H9 (cell line): ENCODE results near the gene ATG14. TPM values are rescaled to one million over a fixed set of nuclear protein-coding genes. Genes with fewer than 3 reads are reported as not detected.

Source experiments
- DNase-seq: peaks from one replicate; pipeline ENCODE4 v3.0.0-alpha.2; 2017
- H2AFZ ChIP-seq: one replicate; pipeline ENCODE4 v1.6.1; 2013; ENCODE audit warnings: mild to moderate bottlenecking, low read length, control low read depth, moderate library complexity
- H2AK5ac ChIP-seq: 2 replicates; pipeline ENCODE4 v1.6.1; 2013; ENCODE audit warnings: low read length, control low read depth, mixed read lengths; ENCODE audit not compliant: insufficient read length
- H2BK120ac ChIP-seq: one replicate; pipeline ENCODE4 v1.6.1; 2013; ENCODE audit warnings: low read depth, mild to moderate bottlenecking, low read length, control low read depth, inconsistent platforms; ENCODE audit not compliant: poor library complexity, severe bottlenecking
- H2BK12ac ChIP-seq: 2 replicates; pipeline ENCODE4 v1.6.1; 2013; ENCODE audit warnings: low read length, control low read depth, mixed read lengths, low read depth; ENCODE audit not compliant: insufficient read length
- H2BK15ac ChIP-seq: 2 replicates; pipeline ENCODE4 v1.6.1; 2013; ENCODE audit warnings: low read depth, low read length, control low read depth
- H2BK20ac ChIP-seq: one replicate; pipeline ENCODE4 v1.6.1; 2013; ENCODE audit warnings: low read depth, mild to moderate bottlenecking, low read length, control low read depth, inconsistent platforms; ENCODE audit not compliant: poor library complexity, severe bottlenecking
- H2BK5ac ChIP-seq: 2 replicates; pipeline ENCODE4 v1.6.1; 2013; ENCODE audit warnings: low read length, control low read depth, mixed read lengths; ENCODE audit not compliant: insufficient read length
- H3K14ac ChIP-seq: 2 replicates; pipeline ENCODE4 v1.6.1; 2013; ENCODE audit warnings: low read length, control low read depth; ENCODE audit not compliant: insufficient read depth
- H3K18ac ChIP-seq: 2 replicates; pipeline ENCODE4 v1.6.1; 2013; ENCODE audit warnings: low read depth, mild to moderate bottlenecking, mixed read lengths, low read length, control low read depth; ENCODE audit not compliant: insufficient read length
- H3K23ac ChIP-seq: 2 replicates; pipeline ENCODE4 v1.6.1; 2013; ENCODE audit warnings: low read length, control low read depth, mixed read lengths, low read depth; ENCODE audit not compliant: insufficient read length
- H3K23me2 ChIP-seq: 2 replicates; pipeline ENCODE4 v1.6.1; 2013; ENCODE audit warnings: low read depth, mild to moderate bottlenecking, mixed read lengths, low read length, control low read depth; ENCODE audit not compliant: insufficient read length, poor library complexity, severe bottlenecking
- H3K27ac ChIP-seq: 2 replicates; pipeline ENCODE4 v1.5.1; 2013; ENCODE audit warnings: low read length, control low read depth, mixed read lengths, low read depth; ENCODE audit not compliant: insufficient read length
- H3K27me3 ChIP-seq: 2 replicates; pipeline ENCODE4 v1.6.1; 2013; ENCODE audit warnings: low read length, control low read depth, inconsistent platforms; ENCODE audit not compliant: insufficient read depth
- H3K4ac ChIP-seq: 2 replicates; pipeline ENCODE4 v1.6.1; 2013; ENCODE audit warnings: low read depth, mild to moderate bottlenecking, control low read depth, inconsistent platforms, low read length, moderate library complexity
- H3K4me1 ChIP-seq: 2 replicates; pipeline ENCODE4 v1.6.1; 2013; ENCODE audit warnings: low read length, control low read depth, inconsistent platforms; ENCODE audit not compliant: insufficient read depth
- H3K4me2 ChIP-seq: 2 replicates; pipeline ENCODE4 v1.6.1; 2013; ENCODE audit warnings: low read length, control low read depth, mixed read lengths; ENCODE audit not compliant: insufficient read length, insufficient read depth
- H3K56ac ChIP-seq: 2 replicates; pipeline ENCODE4 v1.6.1; 2013; ENCODE audit warnings: low read depth, mild to moderate bottlenecking, mixed read lengths, low read length, control low read depth; ENCODE audit not compliant: insufficient read length
- H3K79me1 ChIP-seq: 2 replicates; pipeline ENCODE4 v1.6.1; 2013; ENCODE audit warnings: low read depth, mild to moderate bottlenecking, moderate library complexity, low read length, control low read depth, inconsistent platforms; ENCODE audit not compliant: insufficient read depth, poor library complexity, severe bottlenecking
- H3K79me2 ChIP-seq: 2 replicates; pipeline ENCODE4 v1.6.1; 2013; ENCODE audit warnings: low read length, control low read depth, inconsistent platforms; ENCODE audit not compliant: insufficient read depth
- H3K9ac ChIP-seq: 2 replicates; pipeline ENCODE4 v1.6.1; 2013; ENCODE audit warnings: low read length, control low read depth, mixed read lengths; ENCODE audit not compliant: insufficient read length; ENCODE audit errors: extremely low read depth
- H3K9me3 ChIP-seq: one replicate; pipeline ENCODE4 v1.6.1; 2013; ENCODE audit warnings: low read depth, low read length, inconsistent platforms; ENCODE audit not compliant: control insufficient read depth
- H3T11ph ChIP-seq: one replicate; pipeline ENCODE4 v1.6.1; 2013; ENCODE audit warnings: mild to moderate bottlenecking, low read length, control low read depth, inconsistent platforms
- H4K20me1 ChIP-seq: one replicate; pipeline ENCODE4 v1.6.1; 2013; ENCODE audit not compliant: control insufficient read depth, insufficient read length, insufficient read depth
- H4K5ac ChIP-seq: 2 replicates; pipeline ENCODE4 v1.6.1; 2013; ENCODE audit warnings: low read depth, mild to moderate bottlenecking, mixed read lengths, low read length, control low read depth; ENCODE audit not compliant: insufficient read length
- H4K8ac ChIP-seq: replicated peaks from 2 replicates; pipeline ENCODE4 v1.6.1; 2013; ENCODE audit warnings: low read length, control low read depth, mixed read lengths, low read depth; ENCODE audit not compliant: insufficient read length
- H4K91ac ChIP-seq: 2 replicates; pipeline ENCODE4 v1.6.1; 2013; ENCODE audit warnings: low read depth, mild to moderate bottlenecking, moderate library complexity, mixed read lengths, low read length, control low read depth; ENCODE audit not compliant: insufficient read length
- H3K27ac Mint-ChIP-seq, 3 experiments: 2 replicates in 2 of 3; 3 replicates in 1 of 3; pipeline ENCODE4 v1.8.0; 2020 to 2021; ENCODE audit warnings: mixed read lengths in 3 of 3, mild to moderate bottlenecking in 1 of 3, moderate library complexity in 1 of 3
- H3K27me3 Mint-ChIP-seq: 2 replicates; pipeline ENCODE4 v1.8.0; 2021; ENCODE audit warnings: low read depth, mild to moderate bottlenecking, moderate library complexity, mixed read lengths
- H3K36me3 Mint-ChIP-seq, 3 experiments: 2 replicates in 2 of 3; 3 replicates in 1 of 3; pipeline ENCODE4 v1.8.0; 2020 to 2021; ENCODE audit warnings: low read depth in 3 of 3, mixed read lengths in 3 of 3; ENCODE audit not compliant: insufficient read depth in 1 of 3
- H3K4me1 Mint-ChIP-seq, 2 experiments: 2 replicates each; pipeline ENCODE4 v1.8.0; 2020; ENCODE audit warnings: mixed read lengths in 2 of 2
- H3K4me3 Mint-ChIP-seq, 2 experiments: 2 replicates in 1 of 2; 3 replicates in 1 of 2; pipeline ENCODE4 v1.8.0; 2020 to 2021; ENCODE audit warnings: mild to moderate bottlenecking in 2 of 2, mixed read lengths in 2 of 2, moderate library complexity in 1 of 2
- H3K9me3 Mint-ChIP-seq, 2 experiments: 2 replicates in 1 of 2; 3 replicates in 1 of 2; pipeline ENCODE4 v1.8.0; 2020; ENCODE audit warnings: mild to moderate bottlenecking in 2 of 2, mixed read lengths in 2 of 2, moderate library complexity in 1 of 2
- CTCF ChIP-seq: fragments of 200-600 bp; sonication (generic); conservative IDR thresholded peaks from 3 replicates; pipeline ENCODE4 v1.8.0; 2021; ENCODE audit warnings: antibody characterized with exemption, mild to moderate bottlenecking
- WGBS: extraction: QIAGEN DNeasy Blood & Tissue Kit; methylation state at CpG from one replicate; pipeline ENCODE4 v1.1.7; 2013; ENCODE audit warnings: missing lambda C conversion rate, low lambda C conversion rate, mixed read lengths; ENCODE audit not compliant: insufficient read length; ENCODE audit errors: extremely low coverage; 5-methylcytosine and 5-hydroxymethylcytosine counted together
- total RNA-seq: library from RNA; stranded (reverse); gene quantifications from 2 replicates; pipeline ENCODE4 v1.2.1, GENCODE V29; 2021

Gene ATG14
- total RNA-seq, 1 experiment from 2014 or later = 13.6 TPM

GRCh38 chr14:55356913-55357312 is 54.7 kb downstream of the ATG14 start:
- no peak overlapping the region; a peak in 1 of 7 replicates for H3K27ac Mint-ChIP-seq
- TF ChIP-seq CTCF = no peak

More at GRCh38 chr14:55356913-55357312, 54.7 kb downstream of the ATG14 start:
- no peaks in the 10 kb centered on the region for H4K20me1 ChIP-seq
- no peak overlapping the region for H3K14ac ChIP-seq
- no peaks in the 10 kb centered on the region for H3K79me2 ChIP-seq
- H3K4me2 ChIP-seq = no peak overlapping the region
- H3K4me1 ChIP-seq = no peaks in the 10 kb centered on the region
- H3K9ac ChIP-seq = no peak overlapping the region
- no peak overlapping the region for H3T11ph ChIP-seq
- H2BK20ac ChIP-seq = no peak overlapping the region
- no peak overlapping the region for H2BK120ac ChIP-seq
- DNase-seq = no peak
- no peak overlapping the region for H2AK5ac ChIP-seq
- no peak overlapping the region for H3K27ac ChIP-seq
- no peak overlapping the region for H2BK5ac ChIP-seq
- Mint-ChIP-seq H3K4me3 (no peak overlapping the region), H3K9me3 (no peaks in the 10 kb centered on the region), H3K36me3 (no peaks in the 10 kb centered on the region; a peak in 1 of 7 replicates), H3K4me1 (peaks cover 0 to 6% of the 10 kb centered on the region in 2 experiments; a peak in 3 of 4 replicates), H3K27me3 (no peaks in the 10 kb centered on the region)
- H4K8ac ChIP-seq = no peak overlapping the region
- no peaks in the 10 kb centered on the region for H3K23me2 ChIP-seq
- H3K4ac ChIP-seq = no peak overlapping the region
- H4K5ac ChIP-seq = no peak overlapping the region
- no peak overlapping the region for H3K56ac ChIP-seq
- H3K79me1 ChIP-seq = no peaks in the 10 kb centered on the region
- no peak overlapping the region for H4K91ac ChIP-seq
- no peak overlapping the region for H2BK12ac ChIP-seq
- H2BK15ac ChIP-seq = no peak overlapping the region
- H3K9me3 ChIP-seq = no peaks in the 10 kb centered on the region
- no peak overlapping the region for H3K23ac ChIP-seq
- no CpG with 5 or more reads among the region's 2 CpGs for WGBS
- no peak overlapping the region for H2AFZ ChIP-seq
- no peaks in the 10 kb centered on the region for H3K27me3 ChIP-seq
- no peak overlapping the region for H3K18ac ChIP-seq
